Esophagus squamous epithelium (tissue), 4 donors: ENCODE measurements around the gene CDC25B.

Experiments used
- POLR2A ChIP-seq, 4 donors: fragments of 450-650 bp; IDR thresholded peaks; one replicate each; pipeline ENCODE4 v1.6.1; 2017; ENCODE audit warnings: antibody characterized with exemption in 4 of 4, mild to moderate bottlenecking in 4 of 4, moderate library complexity in 3 of 4
- TF ChIP-seq, protein P1 (sequence below), 6 experiments: fragments of 450-650 bp in 4 of 6; fragments of 200-600 bp in 2 of 6; sonication (generic) in 2 of 6; IDR thresholded peaks; one replicate each; pipeline ENCODE4 v1.5.1; 2016 to 2019; ENCODE audit warnings: antibody characterized with exemption in 6 of 6, mild to moderate bottlenecking in 4 of 6, moderate library complexity in 4 of 6

DNA sequence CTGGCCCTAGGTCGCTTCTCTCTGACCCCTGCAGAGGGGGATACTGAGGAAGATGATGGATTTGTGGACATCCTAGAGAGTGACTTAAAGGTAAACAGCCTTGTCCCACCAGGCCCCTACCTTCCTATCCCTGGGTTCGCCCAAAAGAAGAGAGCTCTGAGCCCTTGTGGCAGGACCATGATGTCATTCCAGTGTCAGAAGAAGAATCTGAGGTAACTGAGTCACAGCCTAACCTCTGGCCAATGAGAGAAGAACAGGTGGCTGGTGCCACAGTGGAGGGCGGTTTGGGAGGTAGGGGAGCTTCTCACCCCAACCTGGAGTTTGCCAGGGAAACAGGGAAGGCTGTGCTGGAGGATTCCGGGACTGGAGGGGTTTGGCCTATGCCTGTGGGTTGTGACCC is 5.2 kb downstream of the CDC25B start:
- TF ChIP-seq, protein P1, sequence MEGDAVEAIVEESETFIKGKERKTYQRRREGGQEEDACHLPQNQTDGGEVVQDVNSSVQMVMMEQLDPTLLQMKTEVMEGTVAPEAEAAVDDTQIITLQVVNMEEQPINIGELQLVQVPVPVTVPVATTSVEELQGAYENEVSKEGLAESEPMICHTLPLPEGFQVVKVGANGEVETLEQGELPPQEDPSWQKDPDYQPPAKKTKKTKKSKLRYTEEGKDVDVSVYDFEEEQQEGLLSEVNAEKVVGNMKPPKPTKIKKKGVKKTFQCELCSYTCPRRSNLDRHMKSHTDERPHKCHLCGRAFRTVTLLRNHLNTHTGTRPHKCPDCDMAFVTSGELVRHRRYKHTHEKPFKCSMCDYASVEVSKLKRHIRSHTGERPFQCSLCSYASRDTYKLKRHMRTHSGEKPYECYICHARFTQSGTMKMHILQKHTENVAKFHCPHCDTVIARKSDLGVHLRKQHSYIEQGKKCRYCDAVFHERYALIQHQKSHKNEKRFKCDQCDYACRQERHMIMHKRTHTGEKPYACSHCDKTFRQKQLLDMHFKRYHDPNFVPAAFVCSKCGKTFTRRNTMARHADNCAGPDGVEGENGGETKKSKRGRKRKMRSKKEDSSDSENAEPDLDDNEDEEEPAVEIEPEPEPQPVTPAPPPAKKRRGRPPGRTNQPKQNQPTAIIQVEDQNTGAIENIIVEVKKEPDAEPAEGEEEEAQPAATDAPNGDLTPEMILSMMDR (IDR thresholded peaks at IDR 0.05): no peak
- no peak for TF ChIP-seq POLR2A (IDR thresholded peaks at IDR 0.05)
